Measurements from ENCODE around the gene EMX2. TPM values are rescaled to one million over a fixed set of nuclear protein-coding genes. Genes with fewer than 3 reads are reported as not detected.

Gene EMX2
- polyA plus RNA-seq, 4 donors = 10.8 to 187 (median 166) TPM

DNA sequence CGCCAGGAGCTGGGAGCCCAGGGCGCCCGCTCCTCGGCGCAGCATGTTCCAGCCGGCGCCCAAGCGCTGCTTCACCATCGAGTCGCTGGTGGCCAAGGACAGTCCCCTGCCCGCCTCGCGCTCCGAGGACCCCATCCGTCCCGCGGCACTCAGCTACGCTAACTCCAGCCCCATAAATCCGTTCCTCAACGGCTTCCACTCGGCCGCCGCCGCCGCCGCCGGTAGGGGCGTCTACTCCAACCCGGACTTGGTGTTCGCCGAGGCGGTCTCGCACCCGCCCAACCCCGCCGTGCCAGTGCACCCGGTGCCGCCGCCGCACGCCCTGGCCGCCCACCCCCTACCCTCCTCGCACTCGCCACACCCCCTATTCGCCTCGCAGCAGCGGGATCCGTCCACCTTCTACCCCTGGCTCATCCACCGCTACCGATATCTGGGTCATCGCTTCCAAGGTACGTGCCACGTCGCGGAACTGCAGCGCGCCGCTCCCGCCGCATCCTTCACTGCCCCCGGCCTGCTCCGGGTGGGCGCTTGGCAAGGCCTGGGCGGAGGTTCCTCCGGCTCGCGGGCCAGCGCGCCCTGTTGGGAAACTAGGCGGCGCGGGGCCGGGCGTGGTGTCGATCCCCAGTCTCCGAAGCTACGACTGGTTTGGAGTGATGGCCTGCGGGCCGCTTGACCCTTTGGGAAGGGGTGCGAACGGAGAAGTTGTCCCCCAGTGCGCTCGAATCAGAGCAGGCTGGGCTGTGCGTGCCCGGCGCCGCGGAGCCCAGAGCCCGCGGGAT, 868 bp downstream of the EMX2 start:
- no peak for DNase-seq (ENCODE audit: low read depth in 4 of 4, low spot score in 3 of 4)

DNA sequence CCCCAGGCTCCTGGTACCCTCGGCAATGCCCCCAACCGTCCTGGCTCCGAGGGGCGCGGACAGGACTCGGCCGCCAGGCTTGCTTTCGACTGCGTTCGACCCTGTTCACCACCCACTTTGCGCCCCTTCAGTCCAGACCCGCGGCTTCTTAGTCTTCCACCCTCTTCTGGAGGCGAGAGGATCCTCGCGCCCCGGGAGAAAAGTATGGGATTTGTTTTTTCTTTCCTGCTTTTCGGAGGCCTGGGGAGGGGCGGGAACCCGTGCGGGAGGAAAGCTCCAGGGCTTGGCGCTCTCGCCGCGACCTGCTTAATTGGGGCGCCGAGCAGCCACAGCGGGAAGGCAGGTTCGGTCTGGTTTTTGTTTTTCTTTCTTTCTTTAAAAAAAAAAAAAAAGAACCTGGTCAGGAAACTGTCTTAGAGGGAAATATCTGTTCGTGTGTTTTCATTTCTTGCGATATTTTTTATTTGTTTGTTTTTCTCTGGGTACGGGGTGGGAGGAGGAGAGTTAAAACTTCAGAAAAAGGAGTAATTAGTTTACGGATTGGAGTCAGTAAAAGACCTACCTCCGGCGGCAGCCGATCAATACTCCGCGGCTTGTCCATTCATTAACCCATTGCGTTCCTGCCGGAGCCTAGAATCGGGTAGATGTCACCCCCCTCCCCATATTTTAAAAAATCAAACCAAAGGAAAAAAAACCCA, 1.6 kb downstream of the EMX2 start:
- DNase-seq (ENCODE audit: low read depth in 4 of 4, low spot score in 3 of 4) = no peak

DNA sequence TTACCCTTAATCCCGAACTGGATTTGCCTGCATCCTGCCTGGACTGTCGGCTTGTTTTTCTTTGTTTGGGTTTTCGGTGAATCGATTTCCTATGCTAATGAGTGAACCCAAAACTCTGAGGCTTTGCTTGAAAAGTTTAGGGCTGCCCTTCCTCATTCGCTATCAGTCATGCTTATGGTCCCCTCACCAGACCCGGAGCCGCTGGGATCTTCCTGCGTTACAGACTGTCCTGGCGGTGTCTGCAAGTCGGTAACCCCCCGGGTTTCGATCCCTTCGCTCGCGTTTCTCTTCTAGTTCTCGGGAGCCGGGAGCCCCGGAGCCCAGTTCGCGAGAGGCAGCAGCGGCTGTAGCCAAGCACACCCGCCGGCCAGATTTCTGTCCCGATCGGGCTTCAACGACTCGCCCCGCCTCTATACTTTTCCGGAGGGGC, 2.2 kb downstream of the EMX2 start:
- DNase-seq (ENCODE audit: low read depth in 4 of 4, low spot score in 3 of 4) = no peak

DNA sequence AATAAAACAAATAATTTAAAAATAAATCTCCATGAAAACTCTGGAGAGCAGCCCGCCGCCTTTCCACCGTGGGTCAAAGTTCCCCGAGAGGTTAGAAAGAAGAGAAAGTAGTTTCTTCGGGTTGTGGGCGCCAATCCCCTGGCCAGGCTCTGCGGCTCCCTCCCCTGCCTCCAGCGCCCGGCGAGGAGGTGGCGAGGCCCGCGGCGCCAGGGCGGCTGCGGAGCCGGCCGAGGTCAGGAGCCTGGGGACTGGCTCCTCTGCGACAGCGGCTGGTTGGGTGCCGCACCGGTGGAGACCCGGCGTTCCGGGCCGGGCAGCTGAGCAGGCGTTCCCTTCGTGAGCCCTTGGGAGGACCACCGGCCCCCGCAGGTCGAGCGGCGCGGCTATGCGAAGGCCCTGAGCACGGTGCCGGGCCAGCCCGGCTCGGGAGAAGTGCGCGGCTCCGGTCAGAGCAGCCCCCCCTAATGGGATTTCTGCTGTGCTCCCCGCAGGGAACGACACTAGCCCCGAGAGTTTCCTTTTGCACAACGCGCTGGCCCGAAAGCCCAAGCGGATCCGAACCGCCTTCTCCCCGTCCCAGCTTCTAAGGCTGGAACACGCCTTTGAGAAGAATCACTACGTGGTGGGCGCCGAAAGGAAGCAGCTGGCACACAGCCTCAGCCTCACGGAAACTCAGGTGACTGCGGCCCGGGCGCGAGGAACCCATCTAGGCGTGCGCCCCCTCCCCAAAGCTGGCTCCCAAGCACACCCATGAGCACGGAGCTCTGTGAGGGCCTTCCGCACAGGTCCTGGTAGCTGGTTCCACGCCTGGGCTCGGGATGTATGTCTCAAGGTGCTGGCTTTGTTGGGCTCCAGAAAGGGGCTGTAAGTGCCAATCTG, 2.8 kb downstream of the EMX2 start:
- no peak for DNase-seq (ENCODE audit: low read depth in 4 of 4, low spot score in 3 of 4)

DNA sequence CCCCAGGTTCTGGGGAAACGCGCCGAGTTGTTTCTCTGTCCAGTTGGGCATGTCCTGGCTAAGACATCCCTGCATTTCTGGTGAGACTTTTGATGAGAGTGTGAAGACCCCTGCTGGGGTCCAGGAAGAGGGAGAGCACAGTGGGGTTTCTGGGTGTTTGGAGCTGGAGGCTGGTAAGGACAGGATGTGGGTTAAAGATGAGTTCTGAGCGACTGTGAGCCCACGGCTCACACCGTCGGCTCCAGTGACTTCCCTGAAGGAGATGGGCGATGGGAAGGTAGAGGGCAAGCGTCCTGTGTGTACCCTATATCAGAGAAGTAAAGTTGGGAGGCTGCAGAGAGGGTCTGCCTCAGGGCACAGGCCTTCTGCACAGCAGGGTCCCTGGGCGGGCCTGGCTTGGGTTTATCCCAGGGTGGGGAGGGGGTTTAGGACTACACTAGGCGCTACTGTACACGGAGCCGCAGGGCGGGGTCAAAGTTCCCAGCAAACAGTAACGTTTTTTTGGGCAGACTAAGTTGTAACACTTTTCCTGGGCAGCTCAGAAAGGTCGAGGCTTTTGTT, 3.6 kb downstream of the EMX2 start:
- no peak for DNase-seq (ENCODE audit: low read depth in 4 of 4, low spot score in 3 of 4)

DNA sequence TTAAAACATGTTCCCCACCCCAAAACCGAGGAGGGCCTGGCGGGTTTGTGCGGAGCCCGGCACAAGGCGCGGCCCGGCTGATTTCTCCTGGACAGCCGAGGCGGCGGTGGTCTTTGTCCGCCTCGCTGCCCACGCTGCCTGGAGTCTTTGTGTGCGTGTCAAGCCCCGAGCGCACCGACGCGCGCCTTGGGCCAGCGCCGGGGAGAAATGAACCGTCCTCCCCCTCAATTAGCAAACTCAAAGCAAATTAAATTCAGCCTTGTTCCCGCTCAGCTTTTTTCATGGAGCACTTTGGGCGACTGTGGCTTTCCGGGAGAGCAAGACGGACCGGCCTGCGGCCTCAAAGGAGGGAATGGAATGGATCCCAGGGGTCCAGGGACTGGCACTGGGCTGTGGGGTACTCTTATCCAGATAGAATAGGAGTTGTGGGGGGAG, 4.1 kb downstream of the EMX2 start:
- no peak for DNase-seq (ENCODE audit: low read depth in 4 of 4, low spot score in 3 of 4)

DNA sequence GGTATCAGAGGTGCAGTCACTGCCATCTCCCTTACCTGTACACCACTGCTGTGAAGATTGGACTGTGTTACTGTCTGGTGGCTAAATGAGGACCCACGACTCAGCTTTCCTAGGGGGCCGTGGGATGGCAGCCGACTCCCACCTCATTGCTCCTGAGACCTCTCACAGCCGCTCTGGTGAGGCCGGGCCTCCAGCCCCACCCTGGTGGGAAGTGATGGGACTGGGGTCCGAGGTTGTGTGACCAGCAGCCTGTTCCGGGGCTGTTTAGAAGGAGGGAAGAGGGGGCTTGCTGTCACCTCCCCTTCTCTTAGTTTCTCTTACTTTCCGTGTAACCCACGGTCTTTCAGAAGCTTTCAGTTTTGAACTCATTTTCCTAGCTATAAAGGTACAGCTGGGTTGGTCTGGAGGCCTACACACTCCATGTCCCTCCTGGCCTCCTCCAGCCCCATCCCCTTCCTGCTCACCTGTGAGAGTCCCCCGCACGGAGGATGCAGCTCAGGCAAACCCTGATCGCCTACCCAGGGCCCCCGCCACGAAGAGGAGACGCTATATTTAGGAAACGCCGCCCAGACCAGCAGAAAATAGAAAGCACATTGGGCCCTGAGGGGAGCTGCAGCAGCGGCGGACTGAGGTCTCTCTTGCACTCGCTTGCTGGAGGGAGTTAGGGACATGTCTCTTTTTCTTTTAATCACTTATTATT, 4.6 kb downstream of the EMX2 start:
- DNase-seq (ENCODE audit: low read depth in 4 of 4, low spot score in 3 of 4) = no peak

DNA sequence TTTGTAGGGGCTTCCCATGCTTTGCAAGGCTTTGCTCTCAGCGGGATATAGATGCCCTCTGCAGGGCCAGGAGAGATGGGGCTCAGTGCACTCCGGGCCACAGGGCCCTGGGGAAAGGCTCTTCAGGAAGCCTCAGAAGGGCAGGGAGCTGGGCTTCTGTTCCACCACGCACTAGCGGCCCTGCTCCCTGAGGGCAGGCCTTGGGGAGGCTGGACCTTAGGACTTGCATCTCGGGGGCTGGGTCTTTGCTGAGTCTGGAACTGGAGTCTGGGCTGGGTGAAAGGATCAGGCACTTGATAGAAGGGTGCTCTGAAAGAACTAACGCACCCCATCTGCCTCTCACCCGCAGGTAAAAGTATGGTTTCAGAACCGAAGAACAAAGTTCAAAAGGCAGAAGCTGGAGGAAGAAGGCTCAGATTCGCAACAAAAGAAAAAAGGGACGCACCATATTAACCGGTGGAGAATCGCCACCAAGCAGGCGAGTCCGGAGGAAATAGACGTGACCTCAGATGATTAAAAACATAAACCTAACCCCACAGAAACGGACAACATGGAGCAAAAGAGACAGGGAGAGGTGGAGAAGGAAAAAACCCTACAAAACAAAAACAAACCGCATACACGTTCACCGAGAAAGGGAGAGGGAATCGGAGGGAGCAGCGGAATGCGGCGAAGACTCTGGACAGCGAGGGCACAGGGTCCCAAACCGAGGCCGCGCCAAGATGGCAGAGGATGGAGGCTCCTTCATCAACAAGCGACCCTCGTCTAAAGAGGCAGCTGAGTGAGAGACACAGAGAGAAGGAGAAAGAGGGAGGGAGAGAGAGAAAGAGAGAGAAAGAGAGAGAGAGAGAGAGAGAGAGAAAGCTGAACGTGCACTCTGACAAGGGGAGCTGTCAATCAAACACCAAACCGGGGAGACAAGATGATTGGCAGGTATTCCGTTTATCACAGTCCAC, 5.4 kb downstream of the EMX2 start:
- no peak for DNase-seq (ENCODE audit: low read depth in 4 of 4, low spot score in 3 of 4)

DNA sequence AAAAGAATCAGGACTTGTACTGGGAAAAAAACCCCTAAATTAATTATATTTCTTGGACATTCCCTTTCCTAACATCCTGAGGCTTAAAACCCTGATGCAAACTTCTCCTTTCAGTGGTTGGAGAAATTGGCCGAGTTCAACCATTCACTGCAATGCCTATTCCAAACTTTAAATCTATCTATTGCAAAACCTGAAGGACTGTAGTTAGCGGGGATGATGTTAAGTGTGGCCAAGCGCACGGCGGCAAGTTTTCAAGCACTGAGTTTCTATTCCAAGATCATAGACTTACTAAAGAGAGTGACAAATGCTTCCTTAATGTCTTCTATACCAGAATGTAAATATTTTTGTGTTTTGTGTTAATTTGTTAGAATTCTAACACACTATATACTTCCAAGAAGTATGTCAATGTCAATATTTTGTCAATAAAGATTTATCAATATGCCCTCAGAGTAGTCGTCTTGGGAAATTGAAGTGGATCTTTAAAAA, 6.6 kb downstream of the EMX2 start:
- no peak for DNase-seq (ENCODE audit: low read depth in 4 of 4, low spot score in 3 of 4)

DNA sequence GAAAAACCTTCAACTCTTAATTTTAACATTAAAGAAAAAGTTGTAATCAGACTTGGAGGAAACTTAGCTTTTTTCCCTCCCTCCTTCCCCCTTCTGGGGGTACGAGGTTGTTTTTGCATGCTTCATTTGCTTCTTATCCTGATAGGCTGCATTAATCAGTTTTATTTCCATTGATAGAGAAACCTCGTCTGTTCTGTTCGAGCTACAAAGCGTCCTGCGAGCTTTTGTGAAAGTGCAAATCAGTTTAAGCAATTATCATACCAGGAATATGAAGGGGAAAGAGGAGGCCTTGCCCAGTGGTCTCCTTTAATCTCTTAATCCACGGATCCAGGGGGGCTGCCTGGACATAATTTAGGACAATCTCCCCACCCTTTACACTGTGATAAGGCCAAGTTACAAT, 7.5 kb downstream of the EMX2 start:
- DNase-seq (ENCODE audit: low read depth in 4 of 4, low spot score in 3 of 4) = no peak

DNA sequence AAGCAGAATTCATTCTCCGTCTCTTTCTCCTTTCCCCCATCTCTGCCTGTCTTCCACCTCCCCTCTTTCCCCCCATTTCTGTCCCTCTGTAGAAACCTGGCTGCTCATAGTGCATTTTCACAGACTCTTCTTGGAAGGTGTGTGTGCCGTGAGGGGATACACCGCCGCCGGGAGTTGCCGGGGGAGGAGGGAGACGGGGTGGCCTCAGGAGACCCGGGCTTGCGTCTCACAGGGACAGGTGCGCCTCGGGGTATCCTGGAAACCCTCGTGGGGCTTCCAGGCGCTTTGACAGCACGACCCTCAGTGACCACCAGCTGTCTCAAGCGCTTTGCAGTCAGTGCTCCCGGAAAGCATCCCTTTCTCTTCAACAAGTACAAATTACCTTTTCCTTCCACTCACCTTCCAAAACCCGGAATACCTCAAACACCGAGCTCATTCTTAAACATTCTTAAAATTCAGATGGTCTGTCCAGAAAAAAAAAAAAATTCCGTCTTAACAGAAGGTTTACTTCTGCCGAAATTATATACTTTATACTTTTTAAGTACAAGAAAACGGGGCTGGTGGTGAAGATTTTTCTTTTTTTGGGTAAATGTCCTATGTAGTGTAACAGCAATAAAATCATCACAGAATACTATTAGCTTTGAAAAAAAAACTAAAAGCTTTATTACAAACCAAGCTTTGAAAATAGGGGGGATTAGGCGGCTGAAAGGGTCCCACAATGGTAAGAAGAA, 8.2 kb downstream of the EMX2 start:
- no peak for DNase-seq (ENCODE audit: low read depth in 4 of 4, low spot score in 3 of 4)

DNA sequence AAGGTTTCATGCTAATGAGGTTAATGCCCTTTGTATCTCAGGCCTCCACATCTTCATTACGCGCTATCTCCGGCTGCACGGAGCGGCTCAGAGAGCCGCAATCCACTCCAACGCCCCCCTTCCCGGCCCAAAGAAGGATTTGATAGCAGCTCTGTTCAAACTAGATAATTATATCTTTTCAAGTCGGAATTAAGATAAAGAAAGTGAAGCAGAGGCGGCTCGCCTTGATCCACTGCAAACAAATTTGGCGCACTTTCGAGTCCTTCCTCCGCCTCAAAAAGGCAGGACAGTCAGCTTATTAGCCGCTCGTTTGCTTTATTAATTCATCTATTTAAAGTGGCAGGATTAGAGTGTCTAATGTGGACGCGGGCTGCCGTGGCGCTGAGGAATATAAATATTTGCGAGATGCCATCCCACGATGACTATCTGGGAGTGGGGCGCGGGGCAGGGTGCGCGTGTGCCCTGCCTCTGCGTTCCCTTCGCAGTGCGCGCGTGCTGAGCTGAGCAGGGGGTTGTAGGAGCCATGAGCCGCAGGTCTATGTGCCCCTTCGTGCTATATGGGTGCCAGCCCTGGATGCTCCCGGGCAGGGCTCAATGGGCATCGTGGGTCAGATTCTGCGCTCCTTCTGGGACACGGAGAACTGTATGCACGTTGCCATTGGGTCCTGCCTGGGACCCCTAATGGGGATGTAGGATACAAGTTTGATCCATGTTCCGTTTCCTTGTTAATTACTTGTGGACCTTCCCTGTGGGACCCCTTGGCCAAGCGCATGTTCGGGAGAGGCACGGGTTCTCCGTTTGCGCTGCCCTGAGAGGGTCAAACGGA, 9.0 kb downstream of the EMX2 start:
- DNase-seq (ENCODE audit: low read depth in 4 of 4, low spot score in 3 of 4) = no peak

DNA sequence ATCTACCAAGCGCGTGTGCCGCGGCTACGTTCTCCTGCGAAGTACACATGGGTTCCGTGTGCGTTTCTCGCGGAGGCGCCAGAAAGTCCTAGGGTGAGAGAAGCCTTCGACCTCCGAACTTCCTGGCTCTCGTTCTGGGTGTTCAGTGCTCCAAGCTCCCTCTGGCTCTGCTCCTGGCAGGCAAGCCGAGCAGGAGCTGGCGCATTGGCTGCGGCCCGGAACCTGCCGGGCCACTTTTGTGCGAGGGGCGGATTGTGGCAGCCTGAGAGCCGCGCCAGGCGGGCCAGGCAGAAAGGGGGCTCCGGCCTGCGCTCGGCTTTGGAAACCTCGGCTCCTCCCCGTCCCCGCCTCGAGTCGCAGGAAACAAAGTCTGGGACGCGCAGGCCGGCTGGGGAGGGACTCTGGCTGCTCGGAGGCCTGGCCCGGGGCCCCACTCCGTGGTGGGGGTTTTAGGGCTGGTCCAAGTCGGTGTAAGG, 9.6 kb downstream of the EMX2 start:
- DNase-seq (ENCODE audit: low read depth in 4 of 4, low spot score in 3 of 4) = no peak

DNA sequence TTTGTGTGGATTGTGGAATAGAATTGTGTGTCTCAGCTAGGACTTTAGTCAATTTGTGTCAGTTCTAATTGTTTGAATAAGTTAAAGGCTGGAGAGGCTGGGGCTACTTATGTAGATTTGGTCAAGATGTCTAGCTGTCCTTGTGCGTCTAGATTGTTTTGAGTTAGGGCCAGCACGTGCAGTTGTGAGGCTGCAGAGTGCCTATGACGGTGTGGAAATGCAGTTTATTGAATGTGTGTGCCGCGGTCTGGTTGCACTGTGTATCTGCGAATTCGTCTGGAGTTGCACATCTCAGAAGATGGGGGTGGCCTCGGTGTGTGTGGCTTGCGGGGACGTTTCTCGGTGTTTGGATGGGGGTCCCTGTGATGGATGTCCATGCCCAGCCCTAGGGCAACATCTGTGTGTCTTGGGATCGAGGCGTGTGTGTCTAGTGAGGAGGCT, 10.2 kb downstream of the EMX2 start:
- no peak for DNase-seq (ENCODE audit: low read depth in 4 of 4, low spot score in 3 of 4)

DNA sequence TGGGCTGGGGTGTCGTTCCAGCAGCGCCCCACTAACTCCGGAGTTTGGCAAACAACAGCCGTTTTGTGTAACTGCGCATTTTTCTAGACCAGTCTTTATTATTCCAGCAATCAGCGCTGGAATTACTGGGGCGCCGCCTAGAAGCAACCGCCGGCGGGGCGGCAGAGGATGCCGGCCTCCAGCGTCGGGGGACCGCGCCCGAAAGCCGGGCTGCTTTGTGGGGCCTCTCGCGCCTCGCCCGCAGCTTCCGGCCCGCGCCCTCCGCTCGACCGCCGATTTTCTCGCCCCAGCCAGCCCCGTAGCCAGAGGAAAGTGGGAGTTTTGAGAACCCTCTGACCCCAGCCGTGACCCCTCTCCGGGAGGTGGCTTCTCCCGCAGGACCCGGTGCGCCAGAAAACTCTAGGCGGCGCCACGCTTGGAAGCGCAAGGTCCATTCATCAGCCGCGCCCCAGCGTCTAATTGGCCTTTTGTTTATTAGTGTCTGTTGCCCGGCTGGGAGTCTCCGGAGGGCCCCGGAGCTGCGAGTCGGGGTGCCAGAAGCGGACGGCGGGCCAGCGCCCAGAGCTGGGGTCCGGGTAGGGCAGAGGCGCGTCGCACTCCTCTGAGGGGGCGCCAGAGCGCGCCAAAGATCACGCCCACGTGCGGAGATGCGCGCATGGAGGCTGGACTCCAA, 10.7 kb downstream of the EMX2 start:
- no peak for DNase-seq (ENCODE audit: low read depth in 4 of 4, low spot score in 3 of 4)

DNA sequence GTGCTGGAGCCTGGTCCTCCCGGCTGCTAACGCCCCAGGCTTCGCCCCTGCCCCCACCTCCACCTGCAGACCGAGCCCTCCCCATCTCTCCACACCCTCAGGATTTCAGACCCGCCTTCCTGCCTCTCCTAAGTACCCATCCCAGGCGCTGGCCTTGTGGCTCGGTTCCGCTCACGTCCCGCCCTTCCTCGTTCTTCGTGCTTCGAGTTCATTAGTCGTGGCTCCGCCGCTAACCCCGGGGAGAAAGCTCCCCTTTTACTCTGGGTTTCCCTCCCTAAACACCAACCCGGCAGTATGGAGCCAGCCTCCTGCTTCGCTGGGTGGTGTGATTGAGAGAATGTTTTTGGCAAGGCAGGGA, 11.2 kb downstream of the EMX2 start:
- no peak for DNase-seq (ENCODE audit: low read depth in 4 of 4, low spot score in 3 of 4)

Measured in left renal pelvis (tissue), 4 donors.